ENCODE results near the gene CIAO3.

DNA sequence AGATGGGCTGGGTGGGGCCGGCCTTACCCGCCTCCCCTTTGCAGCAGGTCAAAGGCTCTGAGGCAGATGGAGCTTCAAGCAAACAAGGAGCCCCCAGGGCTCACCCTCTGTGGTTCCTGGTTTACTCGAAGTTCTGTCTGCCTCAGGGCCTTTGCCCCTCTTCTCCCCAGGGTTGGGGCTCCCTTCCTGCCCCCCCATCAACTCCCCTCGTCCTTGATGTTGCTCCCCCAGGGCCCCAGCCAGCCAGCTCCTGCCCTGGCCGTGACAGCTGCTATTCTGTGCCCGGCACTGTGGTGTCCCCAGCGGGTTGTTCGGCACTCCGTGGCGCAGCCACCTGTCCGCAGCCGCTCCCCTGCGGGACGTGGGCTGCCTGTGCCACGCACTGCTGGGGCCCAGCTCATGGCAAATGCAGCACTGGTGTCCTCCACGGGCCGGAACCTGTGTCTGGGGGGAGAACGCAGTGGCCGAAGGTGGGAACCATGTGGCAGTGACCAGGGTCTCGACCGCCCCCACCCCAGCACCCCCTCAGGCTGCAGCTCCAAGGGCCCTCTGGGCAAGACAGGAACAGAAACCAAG lies 30.2 kb downstream of the CIAO3 start:
- TF ChIP-seq, protein P1, sequence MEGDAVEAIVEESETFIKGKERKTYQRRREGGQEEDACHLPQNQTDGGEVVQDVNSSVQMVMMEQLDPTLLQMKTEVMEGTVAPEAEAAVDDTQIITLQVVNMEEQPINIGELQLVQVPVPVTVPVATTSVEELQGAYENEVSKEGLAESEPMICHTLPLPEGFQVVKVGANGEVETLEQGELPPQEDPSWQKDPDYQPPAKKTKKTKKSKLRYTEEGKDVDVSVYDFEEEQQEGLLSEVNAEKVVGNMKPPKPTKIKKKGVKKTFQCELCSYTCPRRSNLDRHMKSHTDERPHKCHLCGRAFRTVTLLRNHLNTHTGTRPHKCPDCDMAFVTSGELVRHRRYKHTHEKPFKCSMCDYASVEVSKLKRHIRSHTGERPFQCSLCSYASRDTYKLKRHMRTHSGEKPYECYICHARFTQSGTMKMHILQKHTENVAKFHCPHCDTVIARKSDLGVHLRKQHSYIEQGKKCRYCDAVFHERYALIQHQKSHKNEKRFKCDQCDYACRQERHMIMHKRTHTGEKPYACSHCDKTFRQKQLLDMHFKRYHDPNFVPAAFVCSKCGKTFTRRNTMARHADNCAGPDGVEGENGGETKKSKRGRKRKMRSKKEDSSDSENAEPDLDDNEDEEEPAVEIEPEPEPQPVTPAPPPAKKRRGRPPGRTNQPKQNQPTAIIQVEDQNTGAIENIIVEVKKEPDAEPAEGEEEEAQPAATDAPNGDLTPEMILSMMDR (IDR thresholded peaks at IDR 0.05) = no peak
- TF ChIP-seq POLR2A (IDR thresholded peaks at IDR 0.05) (no peak), POLR2AphosphoS5 (IDR thresholded peaks at IDR 0.05) (no peak)

All from prostate gland (tissue), 2 donors.